ENCODE data around the gene NHERF1. TPM values are rescaled to one million over a fixed set of nuclear protein-coding genes. Genes with fewer than 3 reads are reported as not detected.

NHERF1 gene
- total and polyA plus RNA-seq, 9 of the 15 experiments (the other 6 are each of a cell fraction or from before 2014, with no cell fraction given), result 11.4 to 79.9 (median 36.9) TPM

DNA sequence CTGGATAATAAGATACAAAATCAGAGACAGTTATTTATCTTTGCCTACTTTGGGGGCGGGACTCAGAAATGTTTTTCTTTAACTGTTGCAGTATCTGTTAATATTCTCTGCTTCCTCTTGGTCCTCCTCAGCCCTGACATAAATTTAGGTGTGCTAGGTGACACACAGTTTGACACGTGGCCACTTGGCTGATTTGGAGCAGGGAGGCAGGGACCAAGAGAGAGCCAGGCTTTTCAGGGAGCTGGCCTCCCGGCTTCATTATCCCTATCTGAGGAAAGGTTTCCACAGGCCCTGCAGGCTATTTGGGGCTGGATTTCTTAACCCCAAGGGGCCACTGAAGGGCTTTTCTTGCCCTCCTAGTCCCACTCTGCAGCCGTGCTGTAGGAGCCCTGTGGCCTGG is 47.8 kb downstream of the NHERF1 start:
- Histone ChIP-seq H3K4me2 (ENCODE audit: insufficient read depth, low read length) (no peak overlapping the region), H3K27me3 (ENCODE audit: control insufficient read depth in 2 of 2, insufficient read depth in 2 of 2, low read length in 2 of 2) (no peaks in the 10 kb centered on the region), H3K9me1 (ENCODE audit: control insufficient read depth, insufficient read depth, low read length) (no peaks in the 10 kb centered on the region), H3K36me3 (ENCODE audit: control insufficient read depth, insufficient read depth, low read length) (peaks cover 37% of the 10 kb centered on the region; the same call in 1 of the 3 replicates), H3K9me3 (replicated peaks; ENCODE audit: control insufficient read depth, insufficient read depth, low read depth, low read length) (no peaks in the 10 kb centered on the region), H3K4me3 (no peak overlapping the region), H3K79me2 (ENCODE audit: control insufficient read depth, insufficient read depth, low read length) (no peaks in the 10 kb centered on the region), H4K20me1 (replicated peaks; ENCODE audit: control insufficient read depth, insufficient read depth, low read length) (0 out of 2 replicates have a peak, but pooled peaks cover 9% of the 10 kb centered on the region), H3K9ac (ENCODE audit: insufficient read depth in 1 of 2, low read depth in 2 of 2, low read length in 2 of 2) (peak overlapping the region in 1 of 2 experiments; percentile 29; a peak in 1 of 4 replicates), H3K4me1 (replicated peaks in 1 of 2; ENCODE audit: control insufficient read depth in 2 of 2, insufficient read depth in 2 of 2, low read length in 2 of 2) (peaks cover 0 to 5% of the 10 kb centered on the region in 2 experiments; a peak in 1 of 5 replicates), H3K27ac (ENCODE audit: extremely low read depth, low read depth, low read length) (no peak overlapping the region), H2AFZ (ENCODE audit: low read depth, low read length) (no peak overlapping the region)
- ChIA-PET CTCF (ENCODE audit: low intra/inter-chr PET ratio) (no interaction called here), POLR2A (interaction anchor here (0.8 to 1.1 kb wide), 3 partner anchors 10 to 66 kb away, joined by 3 to 5 read pairs (median 4); no protein-coding TSS in a partner anchor)
- in situ Hi-C loops (cut with MboI) (no loop called here), intact Hi-C loops (cut with micrococcal nuclease) (no loop called here)
- DNase-seq (ENCODE audit: extremely low read depth in 1 of 4, low spot score in 3 of 4), result no peak
- WGBS (ENCODE audit: insufficient coverage, low coverage, missing lambda C conversion rate), result 61% methylated on average over 4 of the region's 4 CpGs
- BruUV-seq (replicated peaks), result no TSS peak
- no peak for FAIRE-seq
- ATAC-seq, result no peak
- TF ChIP-seq MBD2 (IDR thresholded peaks at IDR 0.05; ENCODE audit: borderline replicate concordance, low read depth) (no peak), ZNF121 (CRISPR knock-in tag; conservative IDR thresholded peaks at IDR 0.05) (no peak), KLF10 (CRISPR knock-in tag; IDR thresholded peaks at IDR 0.05) (no peak), POU5F1 (IDR thresholded peaks at IDR 0.05; ENCODE audit: borderline replicate concordance, low read depth, low read length, partially characterized antibody) (no peak), ZNF780A (CRISPR knock-in tag; IDR thresholded peaks at IDR 0.05) (no peak), ASH1L (IDR thresholded peaks at IDR 0.05; ENCODE audit: borderline replicate concordance, low read depth, partially characterized antibody) (no peak), RCOR1 (IDR thresholded peaks at IDR 0.05; ENCODE audit: borderline replicate concordance in 1 of 2, low read depth in 2 of 2, low read length in 2 of 2) (no peak), MYBL2 (IDR thresholded peaks at IDR 0.05; ENCODE audit: low read depth) (no peak), MYBL2 (CRISPR knock-in tag; IDR thresholded peaks at IDR 0.05; ENCODE audit: borderline replicate concordance) (no peak), ILF3 (IDR thresholded peaks at IDR 0.05; ENCODE audit: borderline replicate concordance) (no peak), RBM25 (IDR thresholded peaks at IDR 0.05; ENCODE audit: low read depth, low read length, severe bottlenecking) (no peak), THRAP3 (IDR thresholded peaks at IDR 0.05; ENCODE audit: borderline replicate concordance) (no peak), ZFX (CRISPR knock-in tag; IDR thresholded peaks at IDR 0.05) (no peak), ZNF764 (CRISPR knock-in tag; IDR thresholded peaks at IDR 0.05; ENCODE audit: low read depth) (no peak), SP2 (IDR thresholded peaks at IDR 0.05; ENCODE audit: extremely low read depth, low read depth, low read length, poor library complexity, severe bottlenecking) (no peak), SP1 (CRISPR knock-in tag; IDR thresholded peaks at IDR 0.05) (no peak)
- TF ChIP-seq, protein P1, sequence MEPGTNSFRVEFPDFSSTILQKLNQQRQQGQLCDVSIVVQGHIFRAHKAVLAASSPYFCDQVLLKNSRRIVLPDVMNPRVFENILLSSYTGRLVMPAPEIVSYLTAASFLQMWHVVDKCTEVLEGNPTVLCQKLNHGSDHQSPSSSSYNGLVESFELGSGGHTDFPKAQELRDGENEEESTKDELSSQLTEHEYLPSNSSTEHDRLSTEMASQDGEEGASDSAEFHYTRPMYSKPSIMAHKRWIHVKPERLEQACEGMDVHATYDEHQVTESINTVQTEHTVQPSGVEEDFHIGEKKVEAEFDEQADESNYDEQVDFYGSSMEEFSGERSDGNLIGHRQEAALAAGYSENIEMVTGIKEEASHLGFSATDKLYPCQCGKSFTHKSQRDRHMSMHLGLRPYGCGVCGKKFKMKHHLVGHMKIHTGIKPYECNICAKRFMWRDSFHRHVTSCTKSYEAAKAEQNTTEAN (CRISPR knock-in tag; IDR thresholded peaks at IDR 0.05), result no peak
- TF ChIP-seq, protein P2, sequence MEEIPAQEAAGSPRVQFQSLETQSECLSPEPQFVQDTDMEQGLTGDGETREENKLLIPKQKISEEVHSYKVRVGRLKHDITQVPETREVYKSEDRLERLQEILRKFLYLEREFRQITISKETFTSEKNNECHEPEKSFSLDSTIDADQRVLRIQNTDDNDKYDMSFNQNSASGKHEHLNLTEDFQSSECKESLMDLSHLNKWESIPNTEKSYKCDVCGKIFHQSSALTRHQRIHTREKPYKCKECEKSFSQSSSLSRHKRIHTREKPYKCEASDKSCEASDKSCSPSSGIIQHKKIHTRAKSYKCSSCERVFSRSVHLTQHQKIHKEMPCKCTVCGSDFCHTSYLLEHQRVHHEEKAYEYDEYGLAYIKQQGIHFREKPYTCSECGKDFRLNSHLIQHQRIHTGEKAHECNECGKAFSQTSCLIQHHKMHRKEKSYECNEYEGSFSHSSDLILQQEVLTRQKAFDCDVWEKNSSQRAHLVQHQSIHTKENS (CRISPR knock-in tag; IDR thresholded peaks at IDR 0.05), result no peak
- TF ChIP-seq, protein P3, sequence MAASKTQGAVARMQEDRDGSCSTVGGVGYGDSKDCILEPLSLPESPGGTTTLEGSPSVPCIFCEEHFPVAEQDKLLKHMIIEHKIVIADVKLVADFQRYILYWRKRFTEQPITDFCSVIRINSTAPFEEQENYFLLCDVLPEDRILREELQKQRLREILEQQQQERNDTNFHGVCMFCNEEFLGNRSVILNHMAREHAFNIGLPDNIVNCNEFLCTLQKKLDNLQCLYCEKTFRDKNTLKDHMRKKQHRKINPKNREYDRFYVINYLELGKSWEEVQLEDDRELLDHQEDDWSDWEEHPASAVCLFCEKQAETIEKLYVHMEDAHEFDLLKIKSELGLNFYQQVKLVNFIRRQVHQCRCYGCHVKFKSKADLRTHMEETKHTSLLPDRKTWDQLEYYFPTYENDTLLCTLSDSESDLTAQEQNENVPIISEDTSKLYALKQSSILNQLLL (CRISPR knock-in tag; IDR thresholded peaks at IDR 0.05; ENCODE audit: borderline replicate concordance), result no peak
